HPDE6-E6E7 (cell line): ENCODE results near the gene WNK2.
A peak's percentile ranks its signal among the peaks of the same experiment; 100 is the strongest.

Source experiments
- DNase-seq: peaks from one replicate; pipeline ENCODE4 v3.0.0; 2011; ENCODE audit warnings: missing footprints; ENCODE audit errors: extremely low spot score

The WNK2 gene

DNA sequence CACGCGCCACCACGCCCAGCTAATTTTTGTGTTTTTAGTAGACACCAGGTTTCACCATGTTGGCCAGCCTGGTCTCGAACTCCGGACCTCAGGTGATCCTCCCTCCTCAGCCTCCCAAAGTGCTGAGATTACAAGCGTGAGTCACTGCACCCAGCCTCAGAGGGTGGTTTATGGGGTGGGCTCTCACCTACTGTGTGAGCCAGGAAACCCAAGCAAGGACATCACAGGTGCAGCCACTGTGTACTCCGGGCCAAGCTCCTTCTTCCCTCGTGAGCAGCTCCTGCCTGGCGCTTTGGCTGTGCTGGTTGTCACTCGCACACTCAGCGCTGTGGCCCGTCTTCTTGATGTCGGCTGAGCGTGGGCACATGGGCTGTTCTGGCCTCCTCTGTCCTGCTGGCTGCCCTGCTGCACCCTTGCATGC is 70.1 kb downstream of the WNK2 start:
- no peak for DNase-seq

DNA sequence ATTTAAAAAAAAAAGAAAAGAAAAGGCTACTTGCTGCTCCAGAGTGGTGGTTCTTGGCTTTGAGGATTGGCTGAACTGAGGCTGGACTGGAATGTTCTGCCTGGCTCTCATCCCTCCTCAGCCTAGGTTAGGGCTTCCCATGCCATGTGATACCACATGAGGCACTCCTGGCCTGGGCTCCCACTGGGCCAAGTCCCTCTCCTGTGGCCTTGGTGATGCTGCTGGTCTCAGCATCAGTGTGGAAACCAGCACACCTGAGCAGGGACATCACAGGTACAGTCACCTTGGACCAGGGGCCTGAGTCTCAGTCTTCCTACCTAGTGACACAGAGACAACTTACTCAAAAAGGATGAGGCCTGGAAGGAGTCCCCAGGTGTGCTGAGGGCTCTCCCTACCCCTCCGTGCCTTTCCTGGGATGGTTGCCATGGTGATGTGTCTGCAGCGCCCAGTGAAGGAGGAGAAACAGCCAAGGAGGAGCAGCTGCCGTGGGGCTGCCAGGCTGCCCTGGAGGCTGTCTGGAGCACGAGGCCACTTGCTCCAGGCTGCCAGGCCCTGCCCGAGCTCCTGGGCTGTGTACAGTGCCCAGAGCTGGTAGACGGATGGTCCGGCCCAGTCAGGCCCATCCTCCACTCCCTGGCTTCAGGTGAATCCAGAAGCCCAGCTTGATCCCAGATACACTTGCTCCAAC is 71.0 kb downstream of the WNK2 start:
- no peak for DNase-seq

DNA sequence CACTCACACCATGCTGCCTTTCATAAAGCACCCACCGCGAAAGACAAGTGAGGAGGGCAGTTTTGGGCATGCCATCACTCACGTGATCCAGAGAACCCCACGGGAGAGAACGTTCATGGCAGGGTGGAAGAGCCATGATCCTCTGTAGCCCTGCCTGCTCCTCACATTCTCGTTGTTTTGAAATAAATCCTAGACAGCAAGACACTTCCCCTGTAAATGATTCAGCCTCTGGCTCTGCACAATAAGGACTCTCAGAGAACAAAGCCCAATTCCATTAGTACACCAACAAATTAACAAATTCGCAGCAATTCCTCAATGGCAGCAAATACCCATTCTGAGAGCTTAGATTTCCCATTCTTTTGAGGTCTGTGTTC is 71.5 kb downstream of the WNK2 start:
- DNase-seq = no peak

DNA sequence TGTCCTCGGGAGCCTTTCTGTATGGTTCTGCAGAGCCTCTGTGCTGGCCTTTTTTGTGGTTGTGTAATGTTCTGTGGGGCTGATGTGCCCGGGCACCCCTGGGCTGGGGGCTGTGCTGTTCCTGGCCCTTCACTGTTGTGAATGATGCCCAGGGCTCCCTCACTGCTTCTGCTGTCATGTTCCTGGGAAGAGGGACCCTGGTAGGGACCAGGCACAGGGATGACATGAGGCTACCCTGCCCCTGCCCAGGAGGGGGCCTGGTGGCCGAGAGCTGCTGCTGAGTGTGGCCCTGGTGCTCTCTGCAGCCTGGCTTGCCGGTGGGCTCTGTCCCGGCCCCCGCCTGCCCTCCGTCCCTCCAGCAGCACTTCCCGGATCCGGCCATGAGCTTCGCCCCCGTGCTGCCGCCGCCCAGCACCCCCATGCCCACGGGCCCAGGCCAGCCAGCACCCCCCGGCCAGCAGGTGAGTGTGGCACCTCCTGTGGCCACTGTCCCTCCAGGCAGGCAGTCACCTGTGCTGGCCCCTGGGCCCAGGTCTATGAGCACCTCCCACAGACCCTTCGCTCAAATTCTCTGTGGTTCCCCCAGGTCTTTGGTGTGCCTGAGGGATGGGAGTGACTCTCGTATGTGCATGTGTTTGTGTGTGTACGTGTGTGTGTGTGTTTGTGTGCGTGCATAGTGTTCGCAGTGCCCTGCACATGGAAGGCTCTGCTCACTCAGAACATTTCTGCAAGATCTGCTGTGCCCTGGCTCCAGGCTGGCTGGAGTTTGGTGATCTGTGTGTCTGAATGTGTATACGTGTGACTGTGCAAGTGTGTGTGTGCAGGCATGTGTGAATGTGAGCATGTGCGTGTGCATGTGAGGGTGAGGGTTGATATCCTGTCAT is 72.3 kb downstream of the WNK2 start:
- DNase-seq = no peak

DNA sequence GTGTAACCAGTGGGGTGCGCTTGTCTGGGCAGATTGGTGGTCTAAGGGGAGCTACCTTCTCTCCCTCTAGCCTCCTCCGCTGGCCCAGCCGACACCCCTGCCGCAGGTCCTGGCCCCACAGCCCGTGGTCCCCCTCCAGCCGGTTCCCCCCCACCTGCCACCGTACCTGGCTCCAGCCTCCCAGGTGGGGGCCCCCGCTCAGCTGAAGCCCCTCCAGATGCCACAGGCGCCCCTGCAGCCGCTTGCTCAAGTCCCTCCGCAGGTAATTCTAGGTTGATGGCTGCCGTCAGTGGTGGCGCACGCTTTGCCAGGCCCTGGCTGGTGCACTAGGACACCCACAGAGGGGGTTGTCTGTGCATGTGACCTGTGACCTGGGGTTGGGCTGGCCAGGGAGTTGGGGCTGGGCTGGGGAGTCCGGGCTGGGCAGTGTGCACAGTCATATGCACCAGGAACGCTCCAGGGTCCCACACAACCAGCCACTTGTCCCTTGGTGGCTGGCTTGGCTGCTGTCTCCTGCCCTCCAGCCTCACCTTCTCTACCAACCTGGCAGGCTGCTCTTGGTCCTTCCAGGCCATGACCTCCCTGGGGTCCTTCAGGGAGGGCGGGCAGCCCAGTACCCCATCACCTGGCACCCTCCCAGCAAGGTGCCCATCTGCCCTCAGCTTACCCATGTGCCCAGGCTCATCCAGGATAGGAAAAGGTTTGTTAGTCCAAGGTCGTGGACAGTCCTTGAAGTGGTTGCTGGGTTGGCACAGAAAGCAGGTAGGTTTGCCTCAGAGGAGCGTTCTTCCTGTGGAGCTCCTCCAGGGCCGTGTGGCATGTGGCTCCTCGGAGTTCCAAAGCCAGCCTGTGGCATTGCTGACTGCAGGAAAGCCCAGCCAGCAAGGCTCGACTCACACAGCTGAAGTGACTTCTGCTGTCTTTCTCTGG is 73.2 kb downstream of the WNK2 start:
- no peak for DNase-seq

DNA sequence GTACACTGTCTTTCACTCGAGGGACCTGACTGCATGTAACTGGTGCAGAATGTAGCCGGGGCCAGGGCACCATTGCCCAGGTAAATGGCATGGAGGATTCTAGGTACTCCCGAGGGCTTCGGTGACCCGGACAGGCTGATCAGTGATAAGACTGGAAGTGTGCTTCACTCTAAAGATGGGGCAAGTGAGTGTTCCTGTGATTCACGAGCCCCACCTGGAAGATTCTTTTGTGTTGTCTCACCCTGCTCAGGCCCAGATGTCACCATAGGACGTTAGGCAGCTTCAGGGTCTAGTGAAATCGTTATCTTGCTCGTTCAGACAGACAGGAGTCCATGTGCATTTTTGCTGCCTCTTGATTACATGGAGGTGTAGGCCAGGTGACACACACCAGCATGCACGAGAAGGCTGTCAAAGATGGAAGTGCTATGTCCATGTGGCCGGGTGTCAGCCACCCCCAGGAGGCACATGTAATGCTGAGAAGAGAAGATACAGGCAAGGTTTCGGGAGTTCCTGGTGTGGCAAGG is 73.9 kb downstream of the WNK2 start:
- peak; percentile 37 for DNase-seq

DNA sequence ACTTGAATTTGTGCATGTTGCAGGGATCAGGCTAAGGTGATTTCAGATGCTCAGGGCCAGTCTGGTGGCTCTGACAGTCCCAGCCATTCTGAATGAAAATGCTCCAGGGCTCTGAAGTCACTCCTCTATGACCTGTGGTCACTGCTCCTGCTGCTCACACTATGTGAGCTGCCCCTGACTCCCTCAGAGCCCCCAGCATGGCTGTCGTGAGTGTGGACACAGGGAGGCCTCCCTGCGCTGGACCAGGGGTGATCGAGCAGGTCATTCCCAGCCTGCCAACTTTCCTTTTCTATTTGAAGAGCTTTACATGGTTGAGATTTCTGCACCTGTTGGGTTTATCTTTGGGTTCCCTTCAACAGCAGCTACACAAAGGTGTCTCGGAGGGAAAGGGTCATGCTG is 74.5 kb downstream of the WNK2 start:
- DNase-seq = no peak

DNA sequence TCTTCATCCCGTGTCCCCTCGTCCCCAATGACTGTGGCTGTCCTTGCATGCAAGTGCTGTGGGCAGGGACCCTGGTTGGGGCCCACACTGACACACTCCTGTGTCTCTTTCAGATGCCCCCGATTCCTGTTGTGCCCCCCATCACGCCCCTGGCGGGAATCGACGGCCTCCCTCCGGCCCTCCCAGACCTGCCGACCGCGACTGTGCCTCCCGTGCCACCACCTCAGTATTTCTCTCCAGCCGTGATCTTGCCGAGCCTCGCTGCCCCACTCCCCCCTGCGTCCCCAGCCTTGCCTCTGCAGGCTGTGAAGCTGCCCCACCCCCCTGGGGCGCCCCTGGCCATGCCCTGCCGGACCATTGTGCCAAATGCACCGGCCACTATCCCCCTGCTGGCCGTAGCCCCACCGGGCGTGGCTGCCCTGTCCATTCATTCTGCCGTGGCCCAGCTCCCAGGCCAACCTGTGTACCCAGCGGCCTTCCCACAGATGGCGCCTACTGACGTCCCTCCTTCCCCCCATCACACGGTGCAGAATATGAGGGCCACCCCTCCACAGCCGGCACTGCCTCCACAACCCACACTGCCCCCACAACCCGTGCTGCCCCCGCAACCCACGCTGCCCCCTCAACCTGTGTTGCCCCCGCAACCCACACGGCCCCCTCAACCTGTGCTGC is 75.0 kb downstream of the WNK2 start:
- DNase-seq = no peak

DNA sequence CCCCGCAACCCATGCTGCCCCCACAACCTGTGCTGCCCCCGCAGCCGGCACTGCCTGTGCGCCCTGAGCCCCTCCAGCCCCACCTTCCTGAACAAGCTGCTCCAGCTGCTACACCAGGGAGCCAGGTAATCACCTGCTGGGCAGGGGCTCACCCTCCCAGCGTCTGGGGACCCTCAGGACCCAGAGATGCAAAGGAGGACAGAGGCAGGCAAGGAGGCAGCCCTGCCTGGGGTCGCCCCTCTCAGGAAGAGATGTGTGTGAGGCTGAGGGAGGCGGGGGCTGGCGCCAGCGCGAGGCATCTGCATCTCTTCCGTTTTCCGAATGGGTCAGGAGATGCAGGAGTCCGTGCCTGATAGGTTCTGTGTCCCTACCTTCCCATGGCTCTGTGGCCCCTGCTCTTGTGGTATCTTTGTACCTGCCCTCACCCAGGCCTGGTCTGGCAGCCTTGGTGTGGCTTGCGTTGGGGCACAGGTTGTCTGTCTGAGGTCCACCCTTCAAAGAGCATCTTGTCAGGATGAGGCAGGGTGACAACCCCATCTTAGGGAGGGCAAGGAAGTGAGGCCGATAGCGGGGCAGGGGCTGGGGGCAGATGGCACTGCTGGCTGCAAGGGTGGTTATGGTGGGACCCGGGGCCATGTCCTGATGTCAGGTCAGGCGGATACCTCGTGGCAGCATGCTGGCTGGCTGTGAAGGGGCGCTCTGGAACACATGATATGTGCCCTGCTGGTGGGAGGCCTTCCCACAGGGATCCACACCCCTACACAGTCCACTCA is 75.7 kb downstream of the WNK2 start:
- DNase-seq = no peak

DNA sequence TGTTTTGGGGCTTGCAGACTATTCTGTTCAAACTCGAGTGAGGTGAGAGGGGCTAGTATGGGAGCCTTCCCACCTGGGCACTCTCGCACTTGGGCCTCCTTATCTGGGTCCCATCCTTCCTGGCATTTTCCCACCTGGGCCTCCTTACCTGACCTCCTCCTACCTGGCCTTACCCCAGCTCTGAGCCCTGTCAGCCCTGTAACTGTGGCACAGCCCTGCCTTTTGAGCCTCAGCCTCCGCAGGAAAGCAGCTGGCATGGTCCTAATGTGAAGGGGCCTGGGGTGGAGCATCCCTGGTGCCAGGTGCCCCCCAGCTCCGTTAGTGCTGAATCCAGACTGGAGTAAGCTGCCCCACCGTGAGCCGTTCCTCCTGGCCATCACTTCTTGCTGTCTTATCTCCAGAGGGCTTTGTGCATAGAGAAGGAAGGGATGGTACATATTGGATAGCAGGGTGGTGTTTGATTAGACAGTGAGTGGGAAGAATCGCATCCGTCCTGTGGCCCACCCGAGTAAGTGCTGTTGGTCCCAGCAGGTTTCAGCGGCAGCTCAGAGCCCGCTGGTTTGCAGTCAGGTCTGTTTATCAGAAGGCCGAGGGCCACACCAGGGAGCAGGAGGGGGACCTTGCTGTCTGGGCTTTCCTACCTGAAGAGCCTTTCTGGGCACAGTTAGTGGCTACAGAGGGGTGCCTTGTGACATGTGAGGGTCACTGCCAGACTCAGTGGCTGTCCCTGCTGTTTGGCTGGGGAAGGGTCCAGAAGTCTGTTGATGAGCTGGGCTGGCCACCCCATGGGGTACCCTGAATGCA is 76.5 kb downstream of the WNK2 start:
- DNase-seq = no peak

DNA sequence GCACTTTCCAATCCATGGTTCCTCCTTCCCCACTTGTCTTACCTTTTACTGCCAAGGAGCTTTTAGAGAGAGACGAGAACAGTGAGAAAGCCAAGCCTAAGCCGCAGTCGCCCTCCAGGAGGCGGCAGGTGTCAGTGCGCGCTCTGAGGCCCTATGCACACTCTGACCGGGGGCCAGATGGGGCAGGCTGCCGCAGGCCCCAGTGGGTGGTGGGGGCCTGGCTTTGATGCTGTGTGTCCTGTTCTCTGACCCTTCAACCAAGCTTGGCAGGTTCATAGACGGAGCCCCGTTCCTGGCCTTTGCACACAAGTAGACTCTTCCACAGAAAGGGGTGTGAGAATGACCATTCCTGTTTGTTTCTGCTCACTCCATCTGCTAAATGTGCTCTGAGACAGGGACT is 77.3 kb downstream of the WNK2 start:
- DNase-seq = no peak

DNA sequence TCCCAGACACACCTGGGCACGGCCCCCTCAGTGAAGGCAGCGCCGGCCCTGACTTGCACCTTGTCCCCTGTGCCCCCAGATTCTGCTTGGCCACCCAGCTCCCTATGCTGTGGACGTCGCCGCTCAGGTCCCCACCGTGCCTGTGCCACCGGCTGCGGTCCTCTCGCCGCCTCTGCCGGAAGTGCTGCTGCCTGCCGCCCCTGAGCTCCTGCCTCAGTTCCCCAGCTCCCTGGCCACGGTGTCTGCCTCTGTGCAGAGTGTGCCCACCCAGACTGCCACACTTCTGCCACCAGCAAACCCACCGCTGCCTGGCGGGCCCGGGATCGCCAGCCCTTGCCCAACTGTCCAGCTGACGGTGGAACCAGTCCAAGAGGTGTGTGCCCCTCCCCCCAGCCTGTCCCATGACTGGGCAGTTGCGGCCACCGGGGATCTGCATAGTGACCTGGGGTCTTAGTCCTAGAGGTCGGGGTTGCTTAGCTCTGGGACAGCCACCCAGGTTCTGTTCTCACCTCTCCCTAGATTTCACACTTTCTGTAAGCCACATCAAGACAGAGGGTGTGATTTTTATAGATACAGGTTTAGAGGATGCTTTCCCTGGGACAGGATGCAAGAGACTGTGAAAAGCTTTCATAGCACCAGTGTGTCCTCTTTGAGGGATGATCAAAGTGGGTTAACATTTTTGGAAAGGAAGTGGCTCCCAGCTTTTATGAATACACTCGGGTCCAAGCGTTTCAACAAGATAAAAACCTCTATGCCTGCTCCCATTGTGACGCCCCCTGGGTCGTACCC is 78.0 kb downstream of the WNK2 start:
- DNase-seq = no peak

DNA sequence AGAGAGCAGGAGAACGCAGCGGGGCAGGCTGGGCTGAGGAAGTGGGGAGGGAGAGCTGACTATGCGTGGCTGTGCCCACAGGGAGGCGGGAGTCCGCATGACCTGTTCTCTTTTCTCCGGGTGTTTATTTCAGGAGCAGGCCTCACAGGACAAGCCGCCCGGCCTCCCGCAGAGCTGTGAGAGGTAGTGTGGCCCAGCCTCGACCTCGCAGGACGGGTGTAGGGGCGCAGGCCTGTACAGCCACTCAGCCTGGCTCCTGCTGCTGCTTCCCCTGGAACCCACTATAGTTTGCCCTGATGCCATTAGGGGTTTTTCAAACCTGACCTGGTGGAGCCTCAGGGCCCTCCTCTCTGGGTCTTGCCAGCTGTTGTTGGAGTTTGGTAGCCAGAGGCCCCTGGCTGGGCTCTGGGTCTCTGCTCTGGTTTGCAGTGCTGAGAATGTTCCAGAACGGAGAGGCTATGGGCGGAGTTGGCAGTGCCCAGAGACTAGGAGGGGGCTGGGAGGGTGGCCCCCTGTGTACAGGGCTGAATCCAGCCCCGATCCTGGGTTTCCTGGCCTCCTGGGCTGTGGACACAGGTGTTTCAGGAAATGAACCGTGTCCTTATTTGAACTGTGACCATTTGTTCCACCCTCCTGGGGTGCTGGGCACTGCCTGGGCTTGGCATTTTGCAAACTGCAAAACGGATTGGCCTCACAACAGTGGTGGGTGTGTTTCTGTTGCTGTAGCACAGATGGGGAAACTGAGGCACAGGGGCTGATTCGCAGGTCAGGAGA is 78.8 kb downstream of the WNK2 start:
- no peak for DNase-seq

DNA sequence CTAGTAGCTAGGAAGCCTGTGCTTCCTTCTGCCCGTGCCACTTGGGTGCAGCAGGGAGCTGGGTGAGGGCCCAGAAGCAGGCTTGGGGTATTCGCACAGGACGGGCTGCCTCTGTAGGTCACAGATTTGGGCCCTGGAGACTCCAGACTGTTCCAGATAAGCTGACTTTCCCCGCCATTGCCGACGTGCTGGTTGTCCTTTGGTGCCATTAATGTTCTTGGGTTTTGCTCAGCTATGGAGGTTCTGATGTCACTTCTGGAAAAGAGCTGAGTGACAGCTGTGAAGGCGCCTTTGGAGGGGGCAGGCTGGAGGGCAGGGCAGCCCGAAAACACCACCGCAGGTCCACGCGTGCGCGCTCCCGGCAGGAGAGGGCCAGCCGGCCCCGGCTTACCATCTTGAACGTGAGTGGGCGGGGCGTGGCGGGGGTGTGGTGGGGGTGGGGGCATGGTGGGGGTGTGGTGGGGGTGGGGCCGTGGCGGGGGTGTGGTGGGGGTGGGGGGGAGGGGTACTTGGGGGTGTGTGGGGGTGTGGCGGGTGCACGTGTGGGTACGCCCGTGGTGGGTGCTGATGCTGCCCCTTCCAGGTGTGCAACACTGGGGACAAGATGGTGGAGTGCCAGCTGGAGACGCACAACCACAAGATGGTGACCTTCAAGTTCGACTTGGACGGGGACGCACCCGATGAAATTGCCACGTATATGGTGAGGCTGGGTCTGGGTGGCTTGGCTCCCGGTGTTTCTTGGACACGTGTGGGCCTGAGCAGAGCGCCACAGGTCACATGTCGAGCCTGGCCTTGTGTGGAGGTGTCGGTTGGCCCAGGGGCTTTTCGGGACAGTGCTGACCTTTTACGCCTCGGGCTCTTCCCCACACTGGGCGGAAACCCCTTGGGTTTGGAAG is 79.6 kb downstream of the WNK2 start:
- no peak for DNase-seq

DNA sequence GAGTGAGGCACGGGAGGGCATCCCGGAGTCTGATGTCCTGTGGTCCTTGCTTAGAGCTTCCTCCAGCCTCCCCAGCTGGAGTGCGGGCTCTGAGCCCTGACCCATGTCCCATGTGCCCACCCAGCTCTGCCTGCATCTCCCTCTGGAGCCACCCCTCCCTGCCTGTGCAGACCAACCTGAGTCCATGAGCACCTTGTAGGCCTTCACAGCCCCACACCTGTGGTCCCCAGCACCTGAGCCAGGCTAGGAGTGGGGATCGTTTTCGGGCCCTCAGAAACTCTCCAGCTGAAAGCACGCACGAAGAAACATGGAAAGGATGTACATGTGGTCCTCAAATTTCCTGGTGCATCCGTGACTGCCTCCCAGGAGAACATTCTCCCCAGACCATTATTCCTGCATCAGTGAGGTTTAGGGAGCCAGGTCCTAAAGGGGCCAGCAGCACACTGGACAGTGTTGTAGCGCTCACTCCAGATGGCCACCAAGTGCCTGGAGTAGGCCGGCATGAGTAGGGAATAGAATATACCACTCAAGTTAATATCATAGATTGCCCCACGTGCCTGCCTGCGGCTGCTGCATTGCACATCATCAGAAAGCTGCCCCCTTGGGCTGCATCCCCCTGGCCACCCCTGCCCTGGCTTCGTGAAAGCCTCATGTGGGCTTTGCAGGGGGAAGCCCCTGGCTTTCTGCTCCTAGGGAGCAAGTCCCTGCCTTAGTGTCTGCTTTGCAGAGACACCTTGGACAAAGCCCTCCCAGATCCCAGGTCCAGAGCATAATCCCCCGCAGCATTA is 80.6 kb downstream of the WNK2 start:
- DNase-seq = no peak

DNA sequence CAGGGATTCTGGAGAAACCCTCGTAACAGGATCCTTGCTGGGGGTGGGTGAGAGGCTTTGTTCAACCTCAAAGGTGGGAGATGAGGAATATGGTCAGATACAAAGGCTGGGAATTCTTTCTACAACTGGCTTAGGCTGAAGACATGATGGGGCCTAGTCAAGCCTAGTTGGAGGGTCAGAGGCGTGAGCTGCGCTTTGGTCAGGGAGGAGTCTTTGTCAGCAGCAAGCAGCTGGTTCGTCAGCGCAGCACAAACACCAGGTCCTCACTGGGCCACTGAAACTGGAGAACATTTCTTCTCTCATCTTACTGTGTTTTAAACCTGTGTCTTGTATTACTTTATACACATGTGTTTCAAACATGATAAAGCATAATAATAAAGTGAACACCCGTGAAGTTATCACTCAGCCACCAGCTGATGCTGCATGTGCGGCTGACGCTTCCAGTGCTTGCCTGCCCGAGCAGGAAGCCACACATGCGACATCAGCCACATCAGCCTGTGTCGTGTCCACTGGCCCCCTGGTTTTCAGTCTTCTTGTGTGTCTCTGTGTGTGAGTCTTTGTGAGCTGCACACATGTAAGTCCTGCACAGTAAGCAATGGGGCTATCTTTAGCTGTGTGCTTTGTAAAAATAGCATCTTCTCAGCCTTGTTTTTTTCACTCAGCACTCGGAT is 81.5 kb downstream of the WNK2 start:
- no peak for DNase-seq
